SH-SY5Y (cell line): ENCODE measurements around the gene AMIGO3.

Source experiments
- GATA2 ChIP-seq: IDR thresholded peaks from 2 replicates; pipeline ENCODE4 v1.6.1; 2011; ENCODE audit warnings: mild to moderate bottlenecking, low read depth, low read length
- GATA3 ChIP-seq: IDR thresholded peaks from 2 replicates; pipeline ENCODE4 v1.6.1; 2011; ENCODE audit warnings: low read depth, mild to moderate bottlenecking, low read length, moderate library complexity

AMIGO3 gene

DNA sequence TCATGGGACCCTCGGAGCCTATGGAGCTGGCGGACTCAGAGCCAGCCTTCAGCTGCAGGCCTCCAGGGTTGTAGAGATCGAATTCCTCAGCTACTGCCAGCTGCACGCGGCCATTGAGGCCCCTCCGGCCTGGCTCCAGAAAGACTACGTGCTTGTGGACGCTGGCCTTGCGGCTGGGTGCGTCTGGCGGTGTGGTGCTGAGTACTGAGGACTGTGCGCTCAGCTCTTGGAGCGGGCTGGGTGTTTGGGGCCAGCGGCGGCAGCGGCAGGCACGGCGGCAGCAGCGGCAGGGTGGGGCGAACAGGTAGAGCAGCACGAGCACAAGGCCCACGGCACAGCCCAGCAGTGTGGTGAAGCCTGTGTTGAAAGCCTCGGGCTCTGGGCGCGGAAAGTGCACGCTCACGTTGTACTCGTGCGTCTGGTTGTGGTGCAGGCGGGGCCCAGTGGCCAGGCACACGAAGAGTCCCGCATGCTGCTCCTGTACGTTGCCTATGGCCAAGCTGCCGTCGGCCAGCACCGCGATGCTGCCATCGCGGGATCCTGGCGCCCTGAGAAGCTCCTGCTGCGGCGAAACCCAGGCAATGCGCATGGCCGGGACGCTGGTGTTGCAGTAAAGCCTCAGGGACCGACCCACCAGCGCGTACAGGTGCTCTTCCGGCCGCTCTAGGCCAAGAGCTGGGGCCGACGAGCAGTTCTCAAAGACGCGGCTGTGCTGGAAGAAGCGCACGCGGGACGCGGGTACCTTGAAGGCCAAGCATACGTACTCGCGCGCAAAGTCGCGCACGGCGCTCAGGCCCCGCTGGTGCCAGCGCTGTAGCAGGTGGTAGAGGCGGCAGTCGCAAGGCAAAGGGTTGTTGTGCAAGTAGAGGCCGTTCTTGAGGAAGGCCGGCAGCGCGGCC, 1.3 kb downstream of the AMIGO3 start:
- no peak for TF ChIP-seq GATA2
- no peak for TF ChIP-seq GATA3

GRCh38 chr3:49717211-49717958, 2.1 kb downstream of the AMIGO3 start:
- TF ChIP-seq GATA2 = no peak
- TF ChIP-seq GATA3 = no peak

DNA sequence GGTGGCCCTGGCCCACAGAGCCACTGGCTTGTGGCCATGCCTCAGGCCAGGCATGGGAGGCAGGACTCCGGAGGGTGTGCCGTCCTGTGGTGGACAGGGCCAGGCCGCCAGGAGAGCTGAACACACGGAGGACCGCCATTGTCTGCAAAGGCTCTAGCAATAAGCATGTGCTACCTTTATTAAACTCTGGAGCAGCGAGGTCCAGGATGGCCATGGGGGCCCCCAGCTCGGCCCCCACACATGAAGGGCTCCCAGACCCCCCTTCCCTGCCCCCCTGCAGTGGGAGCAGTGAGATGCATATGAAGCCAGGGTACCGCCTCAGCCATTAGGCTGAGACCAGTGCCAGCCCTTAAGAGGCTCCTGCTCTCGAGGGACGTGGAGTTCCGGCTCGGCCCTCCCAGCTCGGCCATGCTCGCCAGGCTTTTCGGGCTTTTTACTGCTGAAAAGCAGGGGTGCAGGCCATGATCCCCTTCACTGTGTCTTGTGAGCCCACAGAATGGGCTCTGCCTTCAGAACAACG, 2.7 kb downstream of the AMIGO3 start:
- no peak for TF ChIP-seq GATA2
- TF ChIP-seq GATA3 = no peak

DNA sequence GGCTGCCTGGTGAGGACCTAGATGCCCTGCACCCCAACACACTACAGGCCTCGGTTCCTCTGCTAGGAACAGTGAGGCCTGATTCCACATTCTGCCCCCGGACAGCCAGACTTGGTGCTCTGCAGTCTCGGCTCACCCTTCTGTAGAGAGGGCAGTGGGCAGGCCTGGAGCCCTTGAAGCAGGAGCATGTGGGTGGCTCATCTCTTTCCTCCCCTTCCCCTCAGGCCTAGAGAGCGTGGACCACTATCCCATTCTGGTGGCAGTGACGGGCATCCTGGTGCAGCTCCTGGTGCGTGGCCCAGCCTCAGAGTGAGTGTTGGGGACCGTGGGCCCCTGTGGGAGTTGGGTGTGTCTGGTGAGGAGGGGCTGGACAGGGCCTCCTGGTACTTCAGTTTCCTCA, 3.3 kb downstream of the AMIGO3 start:
- no peak for TF ChIP-seq GATA3
- TF ChIP-seq GATA2 = no peak

GRCh38 chr3:49715611-49716121, 3.8 kb downstream of the AMIGO3 start:
- TF ChIP-seq GATA3 (no peak), GATA2 (no peak)

DNA sequence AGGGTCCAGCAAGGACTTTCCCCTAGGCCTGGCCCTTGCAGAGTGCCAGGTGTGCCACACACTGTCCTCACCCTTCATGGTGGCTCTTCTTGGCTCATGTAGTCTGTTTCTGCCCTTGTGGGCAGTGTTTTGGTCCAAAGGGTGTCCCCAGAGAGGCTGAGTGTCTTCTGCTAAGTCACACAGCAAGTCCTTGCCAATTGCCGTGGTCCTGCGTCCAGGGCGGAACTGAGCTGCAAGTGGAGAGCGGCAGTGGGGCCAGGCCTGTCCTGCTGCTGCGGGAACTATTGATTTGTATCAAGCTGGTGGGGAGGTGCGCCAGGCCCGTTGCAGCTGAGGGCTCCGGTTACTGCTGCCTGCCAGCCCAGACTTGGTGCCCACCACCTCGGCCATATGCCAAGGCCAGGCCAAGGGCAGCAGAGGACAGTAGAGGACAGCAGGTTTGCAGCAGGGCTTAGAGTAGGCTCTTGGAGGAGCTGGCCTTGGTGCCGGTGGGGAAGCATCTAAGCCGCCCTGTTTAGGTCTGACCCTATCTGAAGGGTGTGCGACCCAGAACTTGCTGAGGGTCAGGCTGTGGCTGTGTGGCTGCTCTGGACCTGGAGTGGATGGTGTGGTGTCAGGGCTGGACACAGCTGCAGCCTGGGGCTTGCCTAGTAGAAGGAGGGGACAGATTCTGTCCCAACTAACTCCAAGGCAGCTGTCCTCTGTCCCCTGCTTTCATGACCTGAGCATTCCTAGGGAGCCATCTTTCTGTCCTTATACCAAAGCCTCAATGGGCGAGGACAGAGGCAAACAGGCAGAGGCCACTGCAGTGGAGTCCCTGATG, 4.5 kb downstream of the AMIGO3 start:
- no peak for TF ChIP-seq GATA2
- TF ChIP-seq GATA3 = no peak

- TF ChIP-seq GATA3 (no peak), GATA2 (no peak)
Observed at GRCh38 chr3:49713336-49714105, 6.0 kb downstream of the AMIGO3 start.

DNA sequence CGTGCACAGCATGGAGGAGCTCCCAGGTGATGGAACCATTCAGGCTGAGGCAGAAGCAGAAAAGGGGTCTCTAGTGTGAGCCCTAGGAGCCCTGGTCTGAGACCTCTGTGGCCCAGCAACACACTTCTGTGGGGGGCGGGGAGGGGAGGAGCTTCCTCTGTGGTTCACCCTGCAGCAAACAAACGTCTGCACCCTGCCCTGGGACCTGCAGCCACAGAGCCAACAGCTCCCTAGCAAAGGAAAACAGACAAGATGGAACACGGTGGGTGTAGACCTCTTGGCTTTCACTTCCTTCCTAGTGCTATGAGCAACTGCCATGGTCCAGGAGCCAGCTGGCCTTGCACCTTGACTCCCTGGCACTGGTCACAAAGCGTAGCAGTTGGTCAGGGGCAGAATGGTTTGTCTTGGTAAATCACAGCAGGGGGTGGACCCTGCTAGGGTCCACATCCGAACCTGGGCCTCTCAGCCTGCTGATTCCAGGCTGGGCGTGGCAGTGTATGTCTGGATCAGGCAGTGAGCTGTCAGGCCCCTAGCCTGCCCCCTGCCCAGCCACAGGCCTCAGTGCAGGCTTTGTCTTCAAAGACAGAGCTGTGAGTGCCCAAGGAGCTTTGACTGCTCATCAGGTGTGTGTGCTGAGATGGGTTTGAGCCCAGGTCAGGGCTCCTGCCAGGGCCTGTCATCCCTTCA, 6.7 kb downstream of the AMIGO3 start:
- no peak for TF ChIP-seq GATA3
- TF ChIP-seq GATA2 = no peak

DNA sequence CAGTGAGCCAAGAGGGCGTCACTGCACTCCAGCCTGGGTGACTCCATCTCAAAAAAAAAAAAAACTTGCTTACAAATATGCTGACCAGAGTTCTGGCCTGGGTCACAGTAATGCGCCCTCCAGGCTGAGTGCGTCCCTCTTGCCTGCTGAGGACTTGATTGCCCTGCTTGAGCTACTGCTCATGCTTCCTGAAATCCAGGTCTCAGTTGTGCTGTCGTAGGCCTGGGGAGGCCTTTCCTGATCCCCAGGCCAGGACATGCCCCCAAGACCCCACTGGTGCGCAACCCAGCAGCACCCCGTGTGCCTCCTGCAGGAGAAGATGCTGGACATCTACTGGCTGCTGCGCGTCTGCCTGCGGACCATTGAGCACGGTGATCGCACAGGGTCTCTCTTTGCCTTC, 7.3 kb downstream of the AMIGO3 start:
- TF ChIP-seq GATA2 (no peak), GATA3 (no peak)

- TF ChIP-seq GATA3 (no peak), GATA2 (no peak)
Observed at GRCh38 chr3:49711489-49711888, 8.0 kb downstream of the AMIGO3 start.

- TF ChIP-seq GATA3 = no peak
- TF ChIP-seq GATA2 = no peak
Observed at GRCh38 chr3:49709852-49710251, 9.6 kb downstream of the AMIGO3 start.

GRCh38 chr3:49707113-49707480, 12.4 kb downstream of the AMIGO3 start:
- no peak for TF ChIP-seq GATA2
- no peak for TF ChIP-seq GATA3
